Measurements from ENCODE around the gene ZNF436. TPM values are rescaled to one million over a fixed set of nuclear protein-coding genes. Genes with fewer than 3 reads are reported as not detected.

Gene ZNF436
- total and polyA plus RNA-seq, 9 of the 15 experiments (the other 6 are each of a cell fraction or from before 2014, with no cell fraction given), result 2.1 to 11.3 (median 6.8) TPM

DNA sequence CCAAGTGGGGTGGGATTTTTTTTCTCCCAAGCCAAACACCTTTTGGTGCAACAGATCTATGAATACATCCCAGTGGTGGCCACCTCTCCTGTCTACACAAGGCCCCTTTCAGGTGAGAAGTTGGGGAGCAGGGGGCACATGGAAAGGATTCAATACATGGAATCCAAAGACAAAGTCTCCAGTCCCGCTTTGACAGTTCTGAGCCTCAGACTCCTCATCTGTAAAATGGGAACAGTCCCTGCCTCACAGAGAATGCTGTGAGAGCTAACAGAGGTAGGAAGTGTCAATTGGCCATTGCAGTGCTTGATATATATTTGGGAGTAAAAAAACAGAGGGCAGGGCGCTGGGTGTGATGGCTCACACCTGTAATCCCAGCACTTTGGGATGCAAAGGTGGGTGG, 26.7 kb upstream of the ZNF436 start:
- Histone ChIP-seq H3K9me3 (replicated peaks; ENCODE audit: control insufficient read depth, insufficient read depth, low read depth, low read length) (no peaks in the 10 kb centered on the region; the same call in 1 of the 2 replicates), H3K27me3 (ENCODE audit: control insufficient read depth in 2 of 2, insufficient read depth in 2 of 2, low read length in 2 of 2) (peaks cover 0 to 5% of the 10 kb centered on the region in 2 experiments; a peak in 2 of 5 replicates), H4K20me1 (replicated peaks; ENCODE audit: control insufficient read depth, insufficient read depth, low read length) (no peaks in the 10 kb centered on the region), H3K36me3 (ENCODE audit: control insufficient read depth, insufficient read depth, low read length) (no peaks in the 10 kb centered on the region), H3K4me2 (ENCODE audit: insufficient read depth, low read length) (no peak overlapping the region), H2AFZ (ENCODE audit: low read depth, low read length) (no peak overlapping the region), H3K4me1 (replicated peaks in 1 of 2; ENCODE audit: control insufficient read depth in 2 of 2, insufficient read depth in 2 of 2, low read length in 2 of 2) (peaks cover 4 to 9% of the 10 kb centered on the region in 2 experiments; a peak in 4 of 5 replicates), H3K9ac (ENCODE audit: insufficient read depth in 1 of 2, low read depth in 2 of 2, low read length in 2 of 2) (no peak overlapping the region), H3K27ac (ENCODE audit: extremely low read depth, low read depth, low read length) (no peak overlapping the region), H3K9me1 (ENCODE audit: control insufficient read depth, insufficient read depth, low read length) (no peaks in the 10 kb centered on the region), H3K79me2 (ENCODE audit: control insufficient read depth, insufficient read depth, low read length) (no peaks in the 10 kb centered on the region), H3K4me3 (no peak overlapping the region)
- ChIA-PET CTCF (ENCODE audit: low intra/inter-chr PET ratio) (no interaction called here), POLR2A (interaction anchor here (0.6 kb wide), 1 partner anchor 80 kb away, joined by 5 read pairs; no protein-coding TSS in a partner anchor)
- TF ChIP-seq RBM25 (IDR thresholded peaks at IDR 0.05; ENCODE audit: low read depth, low read length, severe bottlenecking) (peak; percentile 79), KDM1A (IDR thresholded peaks at IDR 0.05) (0 out of 4 replicates have a peak, but pooled peaks of 1 of the 2 experiments have one; percentile 17), FOXK1 (CRISPR knock-in tag; IDR thresholded peaks at IDR 0.05; ENCODE audit: borderline replicate concordance) (0 out of 2 replicates have a peak, but pooled peaks have one; percentile 27), PRDM10 (IDR thresholded peaks at IDR 0.05; ENCODE audit: partially characterized antibody) (no peak)
- WGBS (ENCODE audit: insufficient coverage, low coverage, missing lambda C conversion rate), result 8% methylated on average over 2 of the region's 2 CpGs
- intact Hi-C loops (cut with micrococcal nuclease), result no loop called here
- DNase-seq (ENCODE audit: extremely low read depth in 1 of 4, low spot score in 3 of 4), result no peak
- BruUV-seq (replicated peaks), result no TSS peak
- in situ Hi-C loops (cut with MboI), result no loop called here
- ATAC-seq, result no peak
- no peak for FAIRE-seq
